Peyer's patch (tissue), 4 donors: ENCODE results near the gene RRAD. TPM values are rescaled to one million over a fixed set of nuclear protein-coding genes. Genes with fewer than 3 reads are reported as not detected.

ENCODE experiments used
- DNase-seq, 3 donors: peaks; one replicate each; pipeline ENCODE4 v3.0.0-alpha.2; 2017 to 2019
- H3K27ac ChIP-seq, 4 donors: fragments of 200-600 bp; sonication (generic); one replicate each; pipeline ENCODE4 v1.5.1; 2016 to 2019
- H3K27me3 ChIP-seq, 2 donors: fragments of 200-600 bp; sonication (generic); one replicate each; pipeline ENCODE4 v1.5.1; 2019
- H3K36me3 ChIP-seq, 3 donors: fragments of 200-600 bp; sonication (generic); one replicate each; pipeline ENCODE4 v1.5.1; 2016 to 2019
- H3K4me1 ChIP-seq, 4 donors: fragments of 200-600 bp; sonication (generic); one replicate each; pipeline ENCODE4 v1.5.1; 2016 to 2019
- H3K4me3 ChIP-seq, 4 donors: fragments of 200-600 bp; sonication (generic); 1 replicate in 3 of 4; 2 replicates in 1 of 4; pipeline ENCODE4 v1.5.1; 2016 to 2019; ENCODE audit warnings: mild to moderate bottlenecking in 1 of 4
- H3K9me3 ChIP-seq, 4 donors: fragments of 200-600 bp; sonication (generic); one replicate each; pipeline ENCODE4 v1.5.1; 2016 to 2019; ENCODE audit warnings: mild to moderate bottlenecking in 1 of 4
- POLR2A ChIP-seq, 2 donors: fragments of 450-650 bp; IDR thresholded peaks; one replicate each; pipeline ENCODE4 v1.5.1; 2017; ENCODE audit warnings: antibody characterized with exemption in 2 of 2, mild to moderate bottlenecking in 2 of 2, moderate library complexity in 2 of 2
- total RNA-seq, 4 donors: library from RNA; depleted of rRNA; stranded (reverse); fragments of >200 nt; gene quantifications; one replicate each; pipeline ENCODE4 v1.1.0, GENCODE V29; 2016
- TF ChIP-seq, protein P1 (sequence below), 6 experiments: fragments of 450-650 bp in 4 of 6; fragments of 200-600 bp in 2 of 6; sonication (generic) in 1 of 6; IDR thresholded peaks; one replicate each; pipeline ENCODE4 v1.5.1; 2017 to 2019; ENCODE audit warnings: antibody characterized with exemption in 6 of 6, mild to moderate bottlenecking in 3 of 6, moderate library complexity in 1 of 6

RRAD gene
- total RNA-seq, 4 donors from 2014 or later: 0.53 to 4.1 (median 2.8) TPM

GRCh38 chr16:66916518-66916917 lies 8.8 kb downstream of the RRAD start:
- no peak for DNase-seq
- Histone ChIP-seq H3K9me3 (no peaks in the 10 kb centered on the region), H3K27ac (no peak overlapping the region), H3K27me3 (no peaks in the 10 kb centered on the region), H3K4me3 (no peak overlapping the region), H3K36me3 (no peaks in the 10 kb centered on the region), H3K4me1 (peaks cover 0 to 14% (median 0%) of the 10 kb centered on the region in 4 donors)
- TF ChIP-seq POLR2A (IDR thresholded peaks at IDR 0.05): no peak
- TF ChIP-seq, protein P1, sequence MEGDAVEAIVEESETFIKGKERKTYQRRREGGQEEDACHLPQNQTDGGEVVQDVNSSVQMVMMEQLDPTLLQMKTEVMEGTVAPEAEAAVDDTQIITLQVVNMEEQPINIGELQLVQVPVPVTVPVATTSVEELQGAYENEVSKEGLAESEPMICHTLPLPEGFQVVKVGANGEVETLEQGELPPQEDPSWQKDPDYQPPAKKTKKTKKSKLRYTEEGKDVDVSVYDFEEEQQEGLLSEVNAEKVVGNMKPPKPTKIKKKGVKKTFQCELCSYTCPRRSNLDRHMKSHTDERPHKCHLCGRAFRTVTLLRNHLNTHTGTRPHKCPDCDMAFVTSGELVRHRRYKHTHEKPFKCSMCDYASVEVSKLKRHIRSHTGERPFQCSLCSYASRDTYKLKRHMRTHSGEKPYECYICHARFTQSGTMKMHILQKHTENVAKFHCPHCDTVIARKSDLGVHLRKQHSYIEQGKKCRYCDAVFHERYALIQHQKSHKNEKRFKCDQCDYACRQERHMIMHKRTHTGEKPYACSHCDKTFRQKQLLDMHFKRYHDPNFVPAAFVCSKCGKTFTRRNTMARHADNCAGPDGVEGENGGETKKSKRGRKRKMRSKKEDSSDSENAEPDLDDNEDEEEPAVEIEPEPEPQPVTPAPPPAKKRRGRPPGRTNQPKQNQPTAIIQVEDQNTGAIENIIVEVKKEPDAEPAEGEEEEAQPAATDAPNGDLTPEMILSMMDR (IDR thresholded peaks at IDR 0.05): no peak

- no peaks in the 10 kb centered on the region for H3K9me3 ChIP-seq
- no peak for DNase-seq
- peaks cover 0 to 11% (median 0%) of the 10 kb centered on the region in 4 donors for H3K4me1 ChIP-seq
- no peak overlapping the region for H3K4me3 ChIP-seq
- TF ChIP-seq POLR2A (IDR thresholded peaks at IDR 0.05): no peak
- TF ChIP-seq, protein P1 (IDR thresholded peaks at IDR 0.05): no peak
- no peaks in the 10 kb centered on the region for H3K27me3 ChIP-seq
- H3K36me3 ChIP-seq: no peaks in the 10 kb centered on the region
- no peak overlapping the region for H3K27ac ChIP-seq
Measured at GRCh38 chr16:66915041-66915440, 10.3 kb downstream of the RRAD start.

- no peaks in the 10 kb centered on the region for H3K9me3 ChIP-seq
- no peak for TF ChIP-seq POLR2A (IDR thresholded peaks at IDR 0.05)
- TF ChIP-seq, protein P1 (IDR thresholded peaks at IDR 0.05): no peak
- H3K36me3 ChIP-seq: no peaks in the 10 kb centered on the region
- H3K4me3 ChIP-seq: no peak overlapping the region
- no peaks in the 10 kb centered on the region for H3K27me3 ChIP-seq
- no peak overlapping the region for H3K27ac ChIP-seq
- no peak for DNase-seq
- H3K4me1 ChIP-seq: peaks cover 0 to 6% (median 0%) of the 10 kb centered on the region in 4 donors
Measured at GRCh38 chr16:66914541-66914940, 10.8 kb downstream of the RRAD start.

- Histone ChIP-seq H3K36me3 (no peaks in the 10 kb centered on the region), H3K4me3 (no peak overlapping the region), H3K9me3 (no peaks in the 10 kb centered on the region), H3K27ac (no peak overlapping the region), H3K27me3 (no peaks in the 10 kb centered on the region), H3K4me1 (no peaks in the 10 kb centered on the region)
- TF ChIP-seq, protein P1 (IDR thresholded peaks at IDR 0.05): no peak
- no peak for TF ChIP-seq POLR2A (IDR thresholded peaks at IDR 0.05)
- no peak for DNase-seq
Measured at GRCh38 chr16:66913711-66914110, 11.6 kb downstream of the RRAD start.

- no peaks in the 10 kb centered on the region for H3K9me3 ChIP-seq
- no peak for TF ChIP-seq POLR2A (IDR thresholded peaks at IDR 0.05)
- TF ChIP-seq, protein P1 (IDR thresholded peaks at IDR 0.05): no peak
Measured at GRCh38 chr16:66913081-66913480, 12.3 kb downstream of the RRAD start.

DNA sequence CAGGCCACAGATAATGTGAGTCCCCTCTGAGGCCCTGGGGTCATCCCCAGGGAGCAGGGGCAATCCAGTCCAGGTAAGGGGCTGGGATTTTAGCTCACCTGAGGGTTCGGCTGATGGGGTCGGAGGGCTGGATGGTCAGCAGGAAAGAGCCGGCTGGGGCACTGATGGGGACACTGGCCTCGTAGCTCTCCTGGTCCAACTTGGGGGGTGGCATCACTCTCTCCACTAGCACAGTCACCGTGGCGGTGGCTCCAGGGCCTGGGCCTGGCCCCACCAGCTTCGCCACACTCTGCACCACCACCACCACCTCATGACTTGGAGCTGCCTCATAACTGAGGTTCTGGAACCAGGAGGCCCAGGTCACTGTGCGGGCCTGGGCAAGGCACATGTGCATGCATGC lies 13.5 kb downstream of the RRAD start:
- Histone ChIP-seq H3K27me3 (no peaks in the 10 kb centered on the region), H3K9me3 (no peaks in the 10 kb centered on the region), H3K4me3 (no peak overlapping the region), H3K27ac (no peak overlapping the region), H3K4me1 (no peaks in the 10 kb centered on the region), H3K36me3 (no peaks in the 10 kb centered on the region)
- no peak for DNase-seq
- TF ChIP-seq POLR2A (IDR thresholded peaks at IDR 0.05): no peak
- TF ChIP-seq, protein P1 (IDR thresholded peaks at IDR 0.05): no peak

More at GRCh38 chr16:66913081-66913480, 12.3 kb downstream of the RRAD start:
- no peaks in the 10 kb centered on the region for H3K27me3 ChIP-seq
- no peaks in the 10 kb centered on the region for H3K36me3 ChIP-seq
- no peak for DNase-seq
- H3K27ac ChIP-seq: no peak overlapping the region
- no peaks in the 10 kb centered on the region for H3K4me1 ChIP-seq
- H3K4me3 ChIP-seq: no peak overlapping the region
